Spleen (tissue), 11 donors: Measurements from ENCODE around the gene NTSR2. TPM values are rescaled to one million over a fixed set of nuclear protein-coding genes. Genes with fewer than 3 reads are reported as not detected.
A peak's percentile ranks its signal among the peaks of the same experiment; 100 is the strongest.
"Not testable (repeated sequence)": the region's sequence is repeated elsewhere in the genome, so short reads cannot be mapped to it uniquely, and the experiment has no call there.

Experiments used
- DNase-seq: peaks from one replicate; pipeline ENCODE4 v3.0.0-alpha.2; 2020
- H3K27ac ChIP-seq, 8 donors: fragments of 200-600 bp; sonication (generic) in 7 of 8; 1 replicate in 4 of 8; 2 replicates in 4 of 8; pipeline versions ENCODE4 v1.5.0 to v1.8.0; 2016 to 2021; ENCODE audit warnings: inconsistent platforms in 4 of 8, mild to moderate bottlenecking in 4 of 8, moderate library complexity in 1 of 8
- H3K27me3 ChIP-seq, 7 donors: fragments of 200-600 bp; sonication (generic) in 6 of 7; replicated peaks in 1 of 7; 1 replicate in 4 of 7; 2 replicates in 3 of 7; pipeline versions ENCODE4 v1.5.0 to v1.8.0; 2016 to 2021; ENCODE audit warnings: inconsistent platforms in 3 of 7, mild to moderate bottlenecking in 1 of 7
- H3K36me3 ChIP-seq, 6 donors: fragments of 200-600 bp; sonication (generic) in 5 of 6; 1 replicate in 4 of 6; 2 replicates in 2 of 6; pipeline versions ENCODE4 v1.5.0 to v1.8.0; 2016 to 2021; ENCODE audit warnings: inconsistent platforms in 2 of 6
- H3K4me1 ChIP-seq, 6 donors: fragments of 200-600 bp; sonication (generic) in 5 of 6; 1 replicate in 3 of 6; 2 replicates in 3 of 6; pipeline versions ENCODE4 v1.5.0 to v1.8.0; 2016 to 2021; ENCODE audit warnings: inconsistent platforms in 3 of 6
- H3K4me3 ChIP-seq, 8 donors: fragments of 200-600 bp; sonication (generic) in 7 of 8; 1 replicate in 4 of 8; 2 replicates in 4 of 8; pipeline versions ENCODE4 v1.5.0 to v1.8.0; 2016 to 2021; ENCODE audit warnings: inconsistent platforms in 4 of 8, mild to moderate bottlenecking in 4 of 8, moderate library complexity in 2 of 8
- H3K9me3 ChIP-seq, 8 donors: fragments of 200-600 bp; sonication (generic) in 7 of 8; 1 replicate in 4 of 8; 2 replicates in 4 of 8; pipeline versions ENCODE4 v1.5.0 to v1.8.0; 2016 to 2021; ENCODE audit warnings: inconsistent platforms in 4 of 8
- CTCF ChIP-seq, 11 experiments: fragments of 200-600 bp in 7 of 11; fragments of 450-650 bp in 4 of 11; sonication (generic) in 4 of 11; IDR thresholded peaks in 8 of 11; conservative IDR thresholded peaks in 3 of 11; 1 replicate in 7 of 11; 2 replicates in 4 of 11; pipeline versions ENCODE4 v1.4.0 to v1.8.0; 2016 to 2021; ENCODE audit warnings: antibody characterized with exemption in 11 of 11, inconsistent platforms in 4 of 11, mild to moderate bottlenecking in 1 of 11
- POLR2A ChIP-seq, 3 donors: fragments of 450-650 bp; IDR thresholded peaks; one replicate each; pipeline ENCODE4 v1.5.1; 2017; ENCODE audit warnings: antibody characterized with exemption in 3 of 3, mild to moderate bottlenecking in 1 of 3
- POLR2AphosphoS5 ChIP-seq, 3 donors: sonication (generic); formaldehyde crosslinking; IDR thresholded peaks; one replicate each; pipeline ENCODE4 v1.5.1; 2017; ENCODE audit warnings: antibody characterized with exemption in 3 of 3
- WGBS, 5 donors: extraction: QIAGEN DNeasy Blood & Tissue Kit in 3 of 5; methylation state at CpG; one replicate each; pipeline versions ENCODE4 v1.1.5 to v1.1.7; 2013 to 2018; 5-methylcytosine and 5-hydroxymethylcytosine counted together
- intact Hi-C: fragments of 100-400 bp; cut with DNase I; formaldehyde crosslinking; loops from one replicate; pipeline ENCODE4 v1.15.0; 2023; ENCODE audit warnings: low total_unique reads
- polyA plus RNA-seq, 3 donors: library from polyadenylated mRNA; stranded (reverse); fragments of 200-250 nt; gene quantifications; one replicate each; pipeline ENCODE4 v1.2.1, GENCODE V29; 2013
- total RNA-seq, 7 donors: library from RNA; depleted of rRNA in 3 of 7; stranded (reverse); fragments of >200 nt in 3 of 7; fragmentation: NEBNext Ultra II Directional in 4 of 7; extraction: Animal tissue kit (Norgen Biotek cat#: 25700) in 4 of 7; gene quantifications; one replicate each; pipeline versions ENCODE4 v1.1.0 to v1.2.1, GENCODE V29; 2016 to 2021
- donor health status: healthy with polysubstance abuse.
- donor health status: DM: no; HTN: no; CAD: no; lungs with moderate emphysema.
- donor health status: DM: no; HTN: no; CAD: no.
- donor health status: Bipolar disorder and iron deficiency.
- donor health status: healthy.
- donor health status: DM: no; HTN: no; CAD: no.
- donor health status: DM: yes; HTN: yes; CAD: no.

Gene NTSR2
- total and polyA plus RNA-seq, 10 donors: not detected

GRCh38 chr2:11661891-11662435 is 8.0 kb downstream of the NTSR2 start:
- Histone ChIP-seq H3K9me3 (peaks cover 0 to 14% (median 7%) of the 10 kb centered on the region in 8 donors), H3K27me3 (peaks cover 0 to 40% (median 0%) of the 10 kb centered on the region in 7 donors), H3K27ac (no peak overlapping the region), H3K36me3 (no peaks in the 10 kb centered on the region), H3K4me1 (peaks cover 0 to 3% (median 0%) of the 10 kb centered on the region in 6 donors), H3K4me3 (no peak overlapping the region)
- peak; percentile 40 for DNase-seq
- TF ChIP-seq CTCF (IDR thresholded peaks at IDR 0.05 in 8 of 11, conservative IDR thresholded peaks at IDR 0.05 in 3 of 11): no peak
- TF ChIP-seq POLR2A (IDR thresholded peaks at IDR 0.05): no peak
- no peak for TF ChIP-seq POLR2AphosphoS5 (IDR thresholded peaks at IDR 0.05)
- WGBS, 5 donors: 75 to 88% (median 85%) methylated on average over 11 to 18 of the region's 18 CpGs
- intact Hi-C loops: no loop called here

GRCh38 chr2:11660396-11660795 is 9.6 kb downstream of the NTSR2 start:
- H3K27me3 ChIP-seq: peaks cover 0 to 40% (median 0%) of the 10 kb centered on the region in 7 donors
- 78 to 91% (median 89%) methylated on average over 2 of the region's 2 CpGs for WGBS, 5 donors
- H3K4me3 ChIP-seq, H3K4me1 ChIP-seq, H3K27ac ChIP-seq, H3K36me3 ChIP-seq, intact Hi-C loops: not testable (repeated sequence)
- peaks cover 0 to 14% (median 7%) of the 10 kb centered on the region in 8 donors for H3K9me3 ChIP-seq
- DNase-seq: peak; percentile 41

- DNase-seq: peak; percentile 45
- WGBS, 5 donors: 88 to 96% (median 92%) methylated on average over 3 to 10 of the region's 10 CpGs
- H3K27ac ChIP-seq: no peak overlapping the region
- no peak overlapping the region for H3K4me3 ChIP-seq
- intact Hi-C loops: no loop called here
- no peaks in the 10 kb centered on the region for H3K36me3 ChIP-seq
- peaks cover 0 to 14% (median 7%) of the 10 kb centered on the region in 8 donors for H3K9me3 ChIP-seq
- H3K27me3 ChIP-seq: peaks cover 0 to 40% (median 0%) of the 10 kb centered on the region in 7 donors
- TF ChIP-seq POLR2A (IDR thresholded peaks at IDR 0.05): no peak
- no peak for TF ChIP-seq CTCF (IDR thresholded peaks at IDR 0.05 in 8 of 11, conservative IDR thresholded peaks at IDR 0.05 in 3 of 11)
- TF ChIP-seq POLR2AphosphoS5 (IDR thresholded peaks at IDR 0.05): no peak
- H3K4me1 ChIP-seq: peaks cover 0 to 6% (median 0%) of the 10 kb centered on the region in 6 donors
Measured at GRCh38 chr2:11659851-11660250, 10.1 kb downstream of the NTSR2 start.

- intact Hi-C loops: no loop called here
- H3K36me3 ChIP-seq: no peaks in the 10 kb centered on the region
- 82 to 92% (median 88%) methylated on average over 7 to 11 of the region's 11 CpGs for WGBS, 5 donors
- TF ChIP-seq CTCF (IDR thresholded peaks at IDR 0.05 in 8 of 11, conservative IDR thresholded peaks at IDR 0.05 in 3 of 11) (no peak), POLR2A (IDR thresholded peaks at IDR 0.05) (no peak), POLR2AphosphoS5 (IDR thresholded peaks at IDR 0.05) (no peak)
- peaks cover 0 to 6% (median 0%) of the 10 kb centered on the region in 6 donors for H3K4me1 ChIP-seq
- H3K27ac ChIP-seq: no peak overlapping the region
- H3K9me3 ChIP-seq: peaks cover 0 to 14% (median 7%) of the 10 kb centered on the region in 8 donors
- peak; percentile 53 for DNase-seq
- H3K27me3 ChIP-seq: peaks cover 0 to 40% (median 0%) of the 10 kb centered on the region in 7 donors
- no peak overlapping the region for H3K4me3 ChIP-seq
Measured at GRCh38 chr2:11659115-11659475, 10.9 kb downstream of the NTSR2 start.
